GM18508 (cell line): ENCODE results near the gene PCSK1N.
"Not testable (repeated sequence)": the region's sequence is repeated elsewhere in the genome, so short reads cannot be mapped to it uniquely, and the experiment has no call there.

Experiments
- ATAC-seq: cut with Tn5 transposase; IDR thresholded peaks from one replicate; pipeline ENCODE4 v1.9.1; 2021; ENCODE audit warnings: moderate number of reproducible peaks; ENCODE audit not compliant: insufficient read depth, unreplicated experiment

Gene PCSK1N

GRCh38 chrX:48835524-48836329 is at the start of gene PCSK1N:
Gene PCSK1N (minus strand): TSS chrX:48835610. CDS start chrX:48835532, 78 bp downstream.
- no peak for ATAC-seq

GRCh38 chrX:48883729-48884128 is 48.3 kb upstream of the PCSK1N start:
- no peak for ATAC-seq

GRCh38 chrX:48876944-48877343 is 41.5 kb upstream of the PCSK1N start:
- not testable (repeated sequence) for ATAC-seq

- ATAC-seq, result not testable (repeated sequence)
These were observed 36.6 kb upstream of the PCSK1N start for GRCh38 chrX:48872017-48872416.

- ATAC-seq, result no peak
These were observed 28.8 kb upstream of the PCSK1N start for GRCh38 chrX:48864210-48864609.

GRCh38 chrX:48854898-48855297 is 19.5 kb upstream of the PCSK1N start:
- no peak for ATAC-seq

GRCh38 chrX:48854121-48854804 is 18.9 kb upstream of the PCSK1N start:
- not testable (repeated sequence) for ATAC-seq

- ATAC-seq, result not testable (repeated sequence)
These were observed 18.1 kb upstream of the PCSK1N start for GRCh38 chrX:48853494-48853893.

- no peak for ATAC-seq
These were observed 17.4 kb upstream of the PCSK1N start for GRCh38 chrX:48852857-48853256.

GRCh38 chrX:48848847-48849246 is 13.4 kb upstream of the PCSK1N start:
- ATAC-seq, result no peak

GRCh38 chrX:48839686-48840085 is 4.3 kb upstream of the PCSK1N start:
- no peak for ATAC-seq

- no peak for ATAC-seq
These were observed 1.1 kb downstream of the PCSK1N start for GRCh38 chrX:48834383-48834709.

GRCh38 chrX:48833542-48834138 is 1.8 kb downstream of the PCSK1N start:
- ATAC-seq, result no peak

- no peak for ATAC-seq
These were observed 3.5 kb downstream of the PCSK1N start for GRCh38 chrX:48831909-48832291.

GRCh38 chrX:48831136-48831908 is 4.1 kb downstream of the PCSK1N start:
- no peak for ATAC-seq

GRCh38 chrX:48829016-48829735 is 6.2 kb downstream of the PCSK1N start:
- ATAC-seq, result no peak

- ATAC-seq, result no peak
These were observed 7.8 kb downstream of the PCSK1N start for GRCh38 chrX:48827654-48827968.

GRCh38 chrX:48826876-48827653 is 8.3 kb downstream of the PCSK1N start:
- ATAC-seq, result no peak

- no peak for ATAC-seq
These were observed 9.1 kb downstream of the PCSK1N start, which contains the start of gene ERAS for GRCh38 chrX:48826135-48826875. Gene ERAS (plus strand): TSS chrX:48826513. CDS start chrX:48829124, 2,611 bp downstream.
